GM12872 (cell line): ENCODE measurements around the gene STX3.

Source experiments
- TF ChIP-seq, protein P1 (sequence below): IDR thresholded peaks from 3 replicates; pipeline ENCODE4 v1.5.1; 2011; ENCODE audit warnings: low read depth, mild to moderate bottlenecking, low read length, moderate library complexity; ENCODE audit not compliant: insufficient read depth

STX3 gene

DNA sequence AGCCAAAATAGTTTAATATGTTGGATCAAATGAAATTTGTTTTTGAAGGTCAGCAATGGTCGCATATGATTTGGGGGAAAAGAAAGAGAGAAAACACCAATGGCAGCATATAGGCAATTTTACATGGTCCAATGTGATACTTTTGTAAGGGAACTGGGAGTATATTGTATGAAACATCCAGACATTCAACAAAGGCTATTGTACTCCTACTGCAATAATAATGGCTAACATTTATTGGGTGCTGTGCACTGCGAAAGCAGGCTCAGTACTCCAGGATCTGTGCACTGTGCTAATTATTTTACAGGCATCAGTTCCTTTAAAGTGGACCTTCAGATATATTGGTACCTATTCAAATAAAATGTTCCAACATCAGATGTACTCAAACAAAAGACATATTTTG lies 35.6 kb upstream of the STX3 start:
- TF ChIP-seq, protein P1, sequence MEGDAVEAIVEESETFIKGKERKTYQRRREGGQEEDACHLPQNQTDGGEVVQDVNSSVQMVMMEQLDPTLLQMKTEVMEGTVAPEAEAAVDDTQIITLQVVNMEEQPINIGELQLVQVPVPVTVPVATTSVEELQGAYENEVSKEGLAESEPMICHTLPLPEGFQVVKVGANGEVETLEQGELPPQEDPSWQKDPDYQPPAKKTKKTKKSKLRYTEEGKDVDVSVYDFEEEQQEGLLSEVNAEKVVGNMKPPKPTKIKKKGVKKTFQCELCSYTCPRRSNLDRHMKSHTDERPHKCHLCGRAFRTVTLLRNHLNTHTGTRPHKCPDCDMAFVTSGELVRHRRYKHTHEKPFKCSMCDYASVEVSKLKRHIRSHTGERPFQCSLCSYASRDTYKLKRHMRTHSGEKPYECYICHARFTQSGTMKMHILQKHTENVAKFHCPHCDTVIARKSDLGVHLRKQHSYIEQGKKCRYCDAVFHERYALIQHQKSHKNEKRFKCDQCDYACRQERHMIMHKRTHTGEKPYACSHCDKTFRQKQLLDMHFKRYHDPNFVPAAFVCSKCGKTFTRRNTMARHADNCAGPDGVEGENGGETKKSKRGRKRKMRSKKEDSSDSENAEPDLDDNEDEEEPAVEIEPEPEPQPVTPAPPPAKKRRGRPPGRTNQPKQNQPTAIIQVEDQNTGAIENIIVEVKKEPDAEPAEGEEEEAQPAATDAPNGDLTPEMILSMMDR, result no peak

DNA sequence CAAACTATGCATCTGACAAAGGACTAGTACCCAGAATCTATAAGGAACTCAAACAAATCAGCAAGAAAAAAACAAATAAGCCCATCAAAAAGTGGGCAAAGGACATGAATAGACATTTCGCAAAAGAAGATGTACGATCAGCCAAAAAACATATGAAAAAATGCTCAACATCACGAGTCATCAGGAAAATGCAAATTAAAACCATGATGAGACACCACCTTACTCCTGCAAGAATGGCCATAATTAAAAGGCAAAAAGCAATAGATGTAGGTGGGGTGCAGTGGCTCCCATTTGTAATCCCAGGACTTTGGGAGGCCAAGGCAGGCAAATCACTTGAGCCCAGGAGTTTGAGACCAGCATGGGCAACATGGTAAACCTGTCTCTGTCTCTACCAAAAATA lies 31.1 kb upstream of the STX3 start:
- TF ChIP-seq, protein P1, result no peak

DNA sequence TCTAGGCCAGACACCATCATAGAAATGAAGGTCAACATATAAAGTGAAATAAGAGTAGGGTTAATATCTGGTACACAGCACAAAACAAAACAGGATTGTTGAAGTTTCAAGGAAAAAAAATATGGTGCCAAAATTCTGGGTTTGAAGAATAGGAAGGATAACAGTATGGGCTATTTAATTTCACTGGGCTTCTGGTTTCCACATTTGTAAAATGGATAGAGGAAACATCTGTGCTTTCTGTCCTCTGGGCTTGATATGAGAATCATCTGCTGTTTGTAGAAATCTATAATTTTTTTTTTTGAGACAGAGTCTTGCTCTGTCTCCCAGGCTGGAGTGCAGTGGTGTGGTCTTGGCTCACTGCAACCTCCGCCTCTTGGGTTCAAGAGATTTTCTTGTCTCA lies 27.8 kb upstream of the STX3 start:
- TF ChIP-seq, protein P1, result no peak

DNA sequence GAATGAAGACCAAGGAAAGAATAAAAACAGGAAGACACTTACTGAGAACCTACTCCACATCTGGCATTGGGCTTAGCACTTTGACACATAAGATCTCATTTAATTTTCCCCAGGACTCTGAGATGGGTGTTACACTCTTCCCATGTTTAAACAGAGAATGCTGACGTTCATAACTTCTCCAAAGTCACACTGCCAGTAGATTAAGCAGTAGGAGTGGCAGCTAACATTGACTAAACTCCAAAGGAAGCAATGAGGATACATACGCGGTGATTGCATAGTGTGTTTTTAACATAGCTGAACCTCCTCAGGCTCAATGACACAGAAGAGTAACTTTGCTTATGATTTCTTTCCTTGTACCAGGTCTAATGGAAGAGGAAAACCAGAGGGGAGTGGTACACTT lies 27.0 kb upstream of the STX3 start:
- TF ChIP-seq, protein P1, result no peak

DNA sequence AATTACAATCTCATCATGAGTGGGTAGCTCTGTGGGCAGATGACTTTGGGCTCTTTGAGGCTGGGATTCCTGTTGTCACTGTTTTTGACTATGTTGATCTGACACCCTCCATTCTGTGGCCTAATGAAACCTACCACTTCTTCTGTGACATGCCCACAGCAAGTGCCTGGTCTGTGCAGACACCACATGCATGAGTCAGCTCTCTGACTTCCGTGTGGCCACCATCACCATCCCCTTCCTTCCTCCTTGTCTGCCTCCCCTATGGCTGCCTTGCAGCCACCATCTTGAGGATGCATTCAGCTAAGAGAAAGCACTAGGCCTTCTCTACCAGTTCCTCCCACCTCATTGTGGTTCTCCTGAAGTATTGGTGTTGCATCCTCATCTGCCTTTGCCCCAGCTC lies 26.3 kb upstream of the STX3 start:
- TF ChIP-seq, protein P1, result no peak

DNA sequence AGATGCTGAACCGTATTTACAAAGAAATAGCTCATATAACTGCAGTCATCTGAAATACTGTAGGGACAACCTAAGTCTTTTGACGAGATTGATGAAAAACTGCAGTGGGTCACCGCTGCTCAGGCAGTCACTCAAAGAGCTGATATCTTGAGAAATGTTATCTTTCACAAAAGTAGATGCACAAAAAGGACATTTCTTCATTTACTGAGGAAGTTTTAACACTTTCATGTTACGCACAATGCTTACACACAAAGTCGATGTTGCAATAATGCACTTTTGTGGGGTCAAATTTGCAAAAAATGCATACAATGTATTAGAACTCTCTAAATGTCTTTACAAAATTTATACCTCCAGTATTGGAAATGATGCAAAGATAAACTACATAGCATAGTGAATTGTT lies 25.3 kb upstream of the STX3 start:
- TF ChIP-seq, protein P1, result no peak

DNA sequence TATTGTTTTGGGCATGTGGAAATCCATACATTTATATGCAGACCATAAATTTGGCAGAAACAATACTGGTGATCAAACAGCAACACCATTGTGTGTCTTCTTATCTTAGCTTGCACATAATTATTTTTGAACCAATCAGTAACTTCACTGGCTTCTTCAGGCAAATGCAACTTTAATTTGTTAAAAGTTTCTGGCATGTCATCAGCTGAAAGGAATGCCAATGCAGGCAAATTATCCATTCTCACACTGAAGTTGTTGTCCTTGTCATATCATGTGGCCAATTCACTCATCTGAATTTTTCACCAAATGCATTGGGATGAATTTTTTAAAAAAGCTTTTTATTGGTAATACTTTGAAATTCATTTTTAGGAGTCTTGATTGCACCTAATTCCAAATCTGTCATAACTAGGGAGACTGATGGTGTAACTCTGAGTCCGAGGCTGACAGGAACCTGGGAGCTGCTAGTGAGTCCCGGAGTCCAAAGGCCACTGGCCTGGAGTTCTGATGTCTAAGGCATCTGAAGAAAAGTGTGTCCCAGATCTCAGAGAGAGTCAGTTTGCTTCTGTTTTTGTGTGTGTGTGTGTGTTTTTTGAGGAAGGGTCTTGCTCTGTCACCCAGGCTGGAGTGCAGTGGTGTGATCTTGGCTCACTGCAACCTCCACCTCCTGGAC lies 24.1 kb upstream of the STX3 start:
- TF ChIP-seq, protein P1, result no peak
